H1 (cell line): ENCODE data around the gene IL21R. TPM values are rescaled to one million over a fixed set of nuclear protein-coding genes. Genes with fewer than 3 reads are reported as not detected.

Experiments used
- CTCF ChIA-PET: fragments of 300-600 bp; sonication (Branson Sonifier 250); formaldehyde crosslinking; loops from one replicate; lab custom pipeline; 2021; ENCODE audit not compliant: partially characterized antibody; lab: Charles Lee
- POLR2A ChIA-PET: fragments of 300-600 bp; sonication (Branson Sonifier 250); formaldehyde crosslinking; loops from one replicate; lab custom pipeline; 2021; ENCODE audit warnings: inconsistent platforms; ENCODE audit not compliant: partially characterized antibody; lab: Charles Lee
- DNase-seq, 2 experiments: peaks; one replicate each; pipeline versions ENCODE4 v3.0.0 to v3.0.0-alpha.2; 2010 to 2022; ENCODE audit warnings: low spot score in 2 of 2, low read depth in 1 of 2, mixed read lengths in 1 of 2
- FAIRE-seq: peaks from 2 replicates; lab custom pipeline; 2011; peaks lifted over from hg19 to GRCh38; lab: Jason Lieb, UNC
- H2AFZ ChIP-seq: 2 replicates; pipeline ENCODE4 v1.8.1; 2012; ENCODE audit warnings: low read length, inconsistent platforms
- H2AK5ac ChIP-seq: 2 replicates; pipeline ENCODE4 v1.6.1; 2013; ENCODE audit warnings: low read depth, low read length
- H2BK120ac ChIP-seq: replicated peaks from 2 replicates; pipeline ENCODE3; 2013; ENCODE audit warnings: low read depth, low read length, inconsistent platforms
- H2BK12ac ChIP-seq: 2 replicates; pipeline ENCODE4 v1.6.1; 2013; ENCODE audit warnings: low read depth, low read length
- H2BK15ac ChIP-seq: 2 replicates; pipeline ENCODE4 v1.6.1; 2013; ENCODE audit warnings: low read length
- H2BK20ac ChIP-seq: 2 replicates; pipeline ENCODE4 v1.6.1; 2013; ENCODE audit warnings: low read length
- H2BK5ac ChIP-seq: 2 replicates; pipeline ENCODE4 v1.6.1; 2013; ENCODE audit warnings: low read depth, low read length
- H3K14ac ChIP-seq: 2 replicates; pipeline ENCODE4 v1.6.1; 2013; ENCODE audit warnings: inconsistent platforms; ENCODE audit not compliant: insufficient read length
- H3K18ac ChIP-seq: 2 replicates; pipeline ENCODE4 v1.6.1; 2013; ENCODE audit warnings: low read length; ENCODE audit errors: extremely low read depth
- H3K23ac ChIP-seq: 2 replicates; pipeline ENCODE4 v1.6.1; 2013; ENCODE audit warnings: inconsistent platforms; ENCODE audit not compliant: insufficient read length
- H3K23me2 ChIP-seq: 2 replicates; pipeline ENCODE4 v1.6.1; 2013; ENCODE audit warnings: low read depth, low read length
- H3K27ac ChIP-seq: 2 replicates; pipeline ENCODE4 v1.6.1; 2011; ENCODE audit warnings: low read depth, low read length, inconsistent platforms
- H3K27me3 ChIP-seq, 4 experiments: replicated peaks in 1 of 4; 1 replicate in 1 of 4; 2 replicates in 3 of 4; pipeline versions ENCODE4 v1.6.1 to v1.8.1; 2011 to 2013; ENCODE audit warnings: low read length in 3 of 4, mild to moderate bottlenecking in 3 of 4, inconsistent platforms in 2 of 4, mixed read lengths in 2 of 4, moderate library complexity in 1 of 4; ENCODE audit not compliant: control insufficient read depth in 3 of 4, insufficient read depth in 3 of 4; ENCODE audit errors: extremely low read depth in 1 of 4
- H3K36me3 ChIP-seq, 4 experiments: 2 replicates each; pipeline versions ENCODE4 v1.6.1 to v1.8.1; 2011 to 2013; ENCODE audit warnings: mild to moderate bottlenecking in 4 of 4, low read length in 3 of 4, moderate library complexity in 2 of 4, control low read depth in 1 of 4, inconsistent platforms in 1 of 4; ENCODE audit not compliant: insufficient read depth in 4 of 4, control insufficient read depth in 2 of 4
- H3K4ac ChIP-seq: replicated peaks from 2 replicates; pipeline ENCODE3; 2013; ENCODE audit warnings: low read length, low read depth, mixed read lengths, inconsistent platforms; ENCODE audit not compliant: insufficient read length
- H3K4me1 ChIP-seq, 4 experiments: replicated peaks in 1 of 4; 1 replicate in 1 of 4; 2 replicates in 3 of 4; pipeline versions ENCODE4 v1.6.1 to v1.8.1; 2011 to 2013; ENCODE audit warnings: low read length in 3 of 4, inconsistent platforms in 2 of 4, mixed read lengths in 1 of 4; ENCODE audit not compliant: insufficient read depth in 4 of 4, control insufficient read depth in 3 of 4
- H3K4me2 ChIP-seq, 2 experiments: 2 replicates each; pipeline versions ENCODE4 v1.6.1 to v1.8.1; 2011 to 2013; ENCODE audit warnings: low read depth in 2 of 2, low read length in 2 of 2, control low read depth in 1 of 2, inconsistent platforms in 1 of 2, mild to moderate bottlenecking in 1 of 2; ENCODE audit not compliant: insufficient read depth in 1 of 2
- H3K4me3 ChIP-seq, 4 experiments: fragments of 200-600, 300-600 bp in 1 of 4; sonication (generic), shearing (Covaris generic), sonication (Bioruptor Twin) in 1 of 4; 2 replicates each; pipeline versions ENCODE4 v1.5.1 to v1.8.1; 2011 to 2016; ENCODE audit warnings: low read length in 4 of 4, low read depth in 3 of 4, control low read depth in 2 of 4, inconsistent platforms in 2 of 4, mild to moderate bottlenecking in 2 of 4, mixed read lengths in 1 of 4, moderate library complexity in 1 of 4; ENCODE audit not compliant: insufficient read depth in 2 of 4; ENCODE audit errors: extremely low read depth in 1 of 4
- H3K56ac ChIP-seq: replicated peaks from 2 replicates; pipeline ENCODE3; 2013; ENCODE audit warnings: low read depth, mild to moderate bottlenecking, mixed read lengths, low read length, inconsistent platforms; ENCODE audit not compliant: insufficient read length
- H3K79me1 ChIP-seq: 2 replicates; pipeline ENCODE4 v1.6.1; 2013; ENCODE audit warnings: low read depth, low read length, control low read depth
- H3K79me2 ChIP-seq, 2 experiments: 2 replicates each; pipeline versions ENCODE4 v1.6.1 to v1.8.1; 2012 to 2013; ENCODE audit warnings: low read length in 2 of 2, mild to moderate bottlenecking in 2 of 2, inconsistent platforms in 1 of 2; ENCODE audit not compliant: insufficient read depth in 2 of 2, control insufficient read depth in 1 of 2
- H3K9ac ChIP-seq, 4 experiments: replicated peaks in 1 of 4; 1 replicate in 1 of 4; 2 replicates in 3 of 4; pipeline versions ENCODE4 v1.6.1 to v1.8.1; 2011 to 2013; ENCODE audit warnings: low read depth in 3 of 4, low read length in 3 of 4, control low read depth in 2 of 4, mild to moderate bottlenecking in 2 of 4, moderate library complexity in 2 of 4, inconsistent platforms in 1 of 4; ENCODE audit errors: extremely low read depth in 1 of 4
- H3K9me3 ChIP-seq, 2 experiments: 2 replicates each; pipeline versions ENCODE4 v1.6.1 to v1.8.1; 2012 to 2013; ENCODE audit warnings: mild to moderate bottlenecking in 2 of 2, moderate library complexity in 2 of 2, control low read depth in 1 of 2, inconsistent platforms in 1 of 2, low read depth in 1 of 2, low read length in 1 of 2, mixed read lengths in 1 of 2; ENCODE audit not compliant: insufficient read depth in 2 of 2
- H4K20me1 ChIP-seq, 2 experiments: replicated peaks in 1 of 2; 2 replicates each; pipeline versions ENCODE3 to v1.8.1; 2011 to 2013; ENCODE audit warnings: inconsistent platforms in 2 of 2, low read length in 2 of 2, mild to moderate bottlenecking in 1 of 2; ENCODE audit not compliant: insufficient read depth in 2 of 2, control insufficient read depth in 1 of 2
- H4K5ac ChIP-seq: 2 replicates; pipeline ENCODE4 v1.6.1; 2013; ENCODE audit warnings: low read length, low read depth, mixed read lengths, inconsistent platforms; ENCODE audit not compliant: insufficient read length
- H4K8ac ChIP-seq: 2 replicates; pipeline ENCODE4 v1.8.0; 2013; ENCODE audit warnings: mild to moderate bottlenecking, moderate library complexity, low read length, inconsistent platforms; ENCODE audit not compliant: insufficient read depth; ENCODE audit errors: extremely low read depth
- H4K91ac ChIP-seq: replicated peaks from 2 replicates; pipeline ENCODE3; 2013; ENCODE audit warnings: low read length, mixed read lengths, inconsistent platforms; ENCODE audit not compliant: insufficient read length
- CBX5 ChIP-seq: fragments of 300-800, 300-1000 bp; sonication (generic); IDR thresholded peaks from 2 replicates; pipeline ENCODE4 v1.7.1; 2016; ENCODE audit warnings: antibody characterized with exemption, low read length, low read depth
- EGR1 ChIP-seq: IDR thresholded peaks from 2 replicates; pipeline ENCODE4 v1.6.1; 2011; ENCODE audit warnings: low read depth, low read length, borderline replicate concordance
- FOSL1 ChIP-seq: IDR thresholded peaks from 2 replicates; pipeline ENCODE4 v1.6.1; 2011; ENCODE audit warnings: mild to moderate bottlenecking, low read depth, low read length, moderate library complexity; ENCODE audit not compliant: insufficient read depth
- WGBS, 2 experiments: shearing (Covaris generic) in 1 of 2; methylation state at CpG; one replicate each; pipeline versions ENCODE4 v1.1.6 to v1.1.7; 2013 to 2015; ENCODE audit warnings: low lambda C conversion rate in 2 of 2, mixed read lengths in 2 of 2, inconsistent platforms in 1 of 2, low coverage in 1 of 2, missing lambda C conversion rate in 1 of 2; ENCODE audit not compliant: insufficient replicate concordance in 2 of 2, insufficient coverage in 1 of 2, insufficient read length in 1 of 2; ENCODE audit errors: extremely low coverage in 1 of 2, missing lambda C conversion rate in 1 of 2; 5-methylcytosine and 5-hydroxymethylcytosine counted together
- polyA plus RNA-seq, 7 experiments: library from polyadenylated mRNA; depleted of rRNA in 3 of 7; stranded (reverse) in 5 of 7; unstranded in 2 of 7; fragments of >200 nt in 5 of 7; fragments of 200-250 nt in 2 of 7; gene quantifications; 1 replicate in 5 of 7; 2 replicates in 1 of 7; 4 replicates in 1 of 7; pipeline versions ENCODE4 v1.2.1 to v1.2.3, GENCODE V29; 2011 to 2013; ENCODE audit warnings: missing spikeins in 2 of 7, mixed read lengths in 2 of 7
- total RNA-seq: library from RNA; stranded (reverse); fragmentation: NEBNext Ultra II Directional; extraction: Animal tissue kit (Norgen Biotek cat#: 25700); gene quantifications from 2 replicates; pipeline ENCODE4 v1.2.1, GENCODE V29; 2021
- TF ChIP-seq, protein P1 (sequence below): IDR thresholded peaks from 2 replicates; pipeline ENCODE4 v1.6.1; 2011; ENCODE audit warnings: low read depth, mild to moderate bottlenecking, low read length; ENCODE audit not compliant: insufficient read depth

Gene IL21R
- total and polyA plus RNA-seq, 2 of the 8 experiments (the other 6 are each of a cell fraction or from before 2014, with no cell fraction given) = 0.34 to 0.70 TPM

DNA sequence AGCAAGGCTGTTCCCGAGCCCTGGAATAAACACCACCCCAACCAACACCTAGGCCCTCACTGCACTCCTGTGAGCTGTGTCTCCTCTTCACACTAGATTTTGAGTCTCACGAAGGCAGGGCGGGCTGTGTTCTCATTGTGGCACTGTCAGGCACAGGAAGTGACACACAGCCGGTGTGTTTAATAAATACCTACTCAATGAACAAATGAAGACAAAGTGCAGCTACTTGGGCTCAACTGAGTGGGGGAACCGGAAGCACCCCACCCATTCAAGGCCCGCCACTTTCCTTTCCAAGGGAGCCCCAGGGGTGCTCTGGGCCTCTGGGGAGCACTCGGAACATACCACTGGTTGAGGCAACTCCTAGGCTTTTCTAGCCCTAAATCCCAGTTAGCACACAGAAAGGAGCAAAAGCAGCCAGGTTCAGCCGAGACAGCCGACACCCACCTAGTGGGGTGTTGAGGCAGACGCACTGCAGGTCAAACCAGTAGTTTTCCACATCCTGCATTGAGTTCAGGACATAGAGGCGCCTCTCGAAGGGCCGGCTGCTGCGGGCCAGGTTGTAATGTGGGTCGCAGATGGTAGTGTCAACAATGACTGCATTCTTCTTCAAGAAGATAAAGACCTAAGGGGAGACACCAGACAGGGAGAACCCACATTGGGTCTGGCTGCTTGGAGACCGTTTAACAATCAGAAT is 90.1 kb downstream of the IL21R start:
- Histone ChIP-seq H3K4me3 (no peak overlapping the region), H3K79me2 (no peaks in the 10 kb centered on the region), H4K91ac (no peak overlapping the region), H2BK120ac (no peak overlapping the region), H2AK5ac (no peak overlapping the region), H3K36me3 (peaks cover 44 to 79% (median 67%) of the 10 kb centered on the region in 4 experiments), H2BK5ac (no peak overlapping the region), H3K79me1 (no peaks in the 10 kb centered on the region), H3K4ac (no peak overlapping the region), H3K27me3 (no peaks in the 10 kb centered on the region), H4K20me1 (peaks cover 11 to 14% of the 10 kb centered on the region in 2 experiments), H3K4me1 (no peaks in the 10 kb centered on the region), H3K23ac (no peak overlapping the region), H3K9ac (peak overlapping the region in 1 of 4 experiments; percentile 43; a peak in 1 of 7 replicates), H2BK15ac (no peak overlapping the region), H3K14ac (no peak overlapping the region), H3K56ac (no peak overlapping the region), H3K27ac (no peak overlapping the region), H2AFZ (no peak overlapping the region), H2BK12ac (no peak overlapping the region), H3K9me3 (no peaks in the 10 kb centered on the region), H3K23me2 (no peaks in the 10 kb centered on the region), H3K18ac (no peak overlapping the region), H2BK20ac (no peak overlapping the region), H3K4me2 (no peak overlapping the region), H4K8ac (no peak overlapping the region), H4K5ac (no peak overlapping the region)
- FAIRE-seq (no peak), DNase-seq (no peak)
- WGBS, 2 experiments = 96% methylated on average over 16 of the region's 16 CpGs; no CpG with 5 or more reads in 1 of the 2 experiments
- POLR2A ChIA-PET = interaction anchor here (0.8 kb wide), 1 partner anchor 29 kb away, joined by 3 read pairs; no protein-coding TSS in a partner anchor
- CTCF ChIA-PET = interaction anchor here (0.9 kb wide), 1 partner anchor 29 kb away, joined by 4 read pairs; no protein-coding TSS in a partner anchor
- TF ChIP-seq EGR1 = no peak
- TF ChIP-seq CBX5 = no peak
- TF ChIP-seq, protein P1, sequence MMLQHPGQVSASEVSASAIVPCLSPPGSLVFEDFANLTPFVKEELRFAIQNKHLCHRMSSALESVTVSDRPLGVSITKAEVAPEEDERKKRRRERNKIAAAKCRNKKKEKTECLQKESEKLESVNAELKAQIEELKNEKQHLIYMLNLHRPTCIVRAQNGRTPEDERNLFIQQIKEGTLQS = no peak
- TF ChIP-seq FOSL1 = no peak
